ENCODE results near the gene OGFOD3.
A peak's percentile ranks its signal among the peaks of the same experiment; 100 is the strongest.
"Not testable (repeated sequence)": the region's sequence is repeated elsewhere in the genome, so short reads cannot be mapped to it uniquely, and the experiment has no call there.

OGFOD3 gene

GRCh38 chr17:82373731-82374625, 44.4 kb downstream of the OGFOD3 start:
- TF ChIP-seq CTCF (IDR thresholded peaks at IDR 0.05; ENCODE audit: low read depth, low read length) (no peak), EZH2phosphoT487 (IDR thresholded peaks at IDR 0.05; ENCODE audit: low read depth) (no peak)
- H2AFZ ChIP-seq (ENCODE audit: low read depth, low read length), result no peak overlapping the region
- no peaks in the 10 kb centered on the region for H4K20me1 ChIP-seq (ENCODE audit: insufficient read depth, low read length)
- no peaks in the 10 kb centered on the region for H3K9me3 ChIP-seq (ENCODE audit: insufficient read depth, low read length)
- no peaks in the 10 kb centered on the region for H3K79me2 ChIP-seq (ENCODE audit: low read length)
- H3K36me3 ChIP-seq (replicated peaks; ENCODE audit: low read depth, low read length), result no peaks in the 10 kb centered on the region
- peaks cover 6% of the 10 kb centered on the region for H3K4me1 ChIP-seq (ENCODE audit: low read length)
- no peak overlapping the region for H3K27ac ChIP-seq (ENCODE audit: low read length)
- peaks cover 4% of the 10 kb centered on the region for H3K27me3 ChIP-seq (ENCODE audit: low read depth, low read length)
- no peak overlapping the region for H3K9ac ChIP-seq (ENCODE audit: low read length)
- no peak overlapping the region for H3K4me2 ChIP-seq (ENCODE audit: low read length)
- no peak overlapping the region for H3K4me3 ChIP-seq (ENCODE audit: low read length)

- H3K27me3 ChIP-seq (ENCODE audit: low read depth, low read length); H3K27ac ChIP-seq (ENCODE audit: low read length); H3K4me2 ChIP-seq (ENCODE audit: low read length); H2AFZ ChIP-seq (ENCODE audit: low read depth, low read length); H3K79me2 ChIP-seq (ENCODE audit: low read length); H3K36me3 ChIP-seq (replicated peaks; ENCODE audit: low read depth, low read length); H3K9me3 ChIP-seq (ENCODE audit: insufficient read depth, low read length); H3K4me3 ChIP-seq (ENCODE audit: low read length); H4K20me1 ChIP-seq (ENCODE audit: insufficient read depth, low read length); H3K9ac ChIP-seq (ENCODE audit: low read length): not testable (repeated sequence)
- peaks cover 12% of the 10 kb centered on the region for H3K4me1 ChIP-seq (ENCODE audit: low read length)
These were observed 45.3 kb downstream of the OGFOD3 start for GRCh38 chr17:82373072-82373452.

- Histone ChIP-seq H3K4me1 (ENCODE audit: low read length) (peaks cover 13% of the 10 kb centered on the region), H3K9me3 (ENCODE audit: insufficient read depth, low read length) (no peaks in the 10 kb centered on the region), H4K20me1 (ENCODE audit: insufficient read depth, low read length) (no peaks in the 10 kb centered on the region), H3K27ac (ENCODE audit: low read length) (no peak overlapping the region), H3K4me3 (ENCODE audit: low read length) (no peak overlapping the region), H3K79me2 (ENCODE audit: low read length) (no peaks in the 10 kb centered on the region), H3K27me3 (ENCODE audit: low read depth, low read length) (no peaks in the 10 kb centered on the region), H3K9ac (ENCODE audit: low read length) (no peak overlapping the region), H2AFZ (ENCODE audit: low read depth, low read length) (no peak overlapping the region), H3K36me3 (replicated peaks; ENCODE audit: low read depth, low read length) (no peaks in the 10 kb centered on the region), H3K4me2 (ENCODE audit: low read length) (no peak overlapping the region)
- TF ChIP-seq CTCF (IDR thresholded peaks at IDR 0.05; ENCODE audit: low read depth, low read length), result no peak
- no peak for TF ChIP-seq EZH2phosphoT487 (IDR thresholded peaks at IDR 0.05; ENCODE audit: low read depth)
These were observed 45.9 kb downstream of the OGFOD3 start for GRCh38 chr17:82372249-82373071.

GRCh38 chr17:82371333-82372248, 46.8 kb downstream of the OGFOD3 start, which contains the start of gene UTS2R:
Gene UTS2R (plus strand): TSS chr17:82371765. CDS start chr17:82374325, 2,560 bp downstream.
- no peaks in the 10 kb centered on the region for H3K27me3 ChIP-seq (ENCODE audit: low read depth, low read length)
- H3K27ac ChIP-seq (ENCODE audit: low read length), result peak within 1 kb of the TSS; percentile 11; the same call in 1 of the 2 replicates

More at GRCh38 chr17:82371333-82372248, 46.8 kb downstream of the OGFOD3 start, which contains the start of gene UTS2R:
- Histone ChIP-seq H4K20me1 (ENCODE audit: insufficient read depth, low read length) (no peaks in the 10 kb centered on the region), H3K79me2 (ENCODE audit: low read length) (no peaks in the 10 kb centered on the region), H2AFZ (ENCODE audit: low read depth, low read length) (peak within 1 kb of the TSS; percentile 71), H3K36me3 (replicated peaks; ENCODE audit: low read depth, low read length) (no peaks in the 10 kb centered on the region), H3K4me1 (ENCODE audit: low read length) (peaks cover 22% of the 10 kb centered on the region), H3K9me3 (ENCODE audit: insufficient read depth, low read length) (no peaks in the 10 kb centered on the region), H3K4me3 (ENCODE audit: low read length) (peak within 1 kb of the TSS; percentile 49), H3K4me2 (ENCODE audit: low read length) (peak within 1 kb of the TSS; percentile 66), H3K9ac (ENCODE audit: low read length) (peak within 1 kb of the TSS; percentile 3; the same call in 1 of the 2 replicates)
- no peak for TF ChIP-seq CTCF (IDR thresholded peaks at IDR 0.05; ENCODE audit: low read depth, low read length)
- no peak for TF ChIP-seq EZH2phosphoT487 (IDR thresholded peaks at IDR 0.05; ENCODE audit: low read depth)
